ENCODE measurements around the gene CYB561D1.

- no peak for TF ChIP-seq CHD1 (IDR thresholded peaks at IDR 0.05; ENCODE audit: low read depth, low read length)
- no peak for TF ChIP-seq CHD2 (IDR thresholded peaks at IDR 0.05; ENCODE audit: low read length)
- no peak for TF ChIP-seq HDAC6 (IDR thresholded peaks at IDR 0.05; ENCODE audit: low read depth, low read length)
- TF ChIP-seq CTCF (IDR thresholded peaks at IDR 0.05; ENCODE audit: control extremely low read depth in 1 of 3, insufficient read depth in 1 of 3, low read depth in 1 of 3, low read length in 3 of 3) = no peak
Measured at GRCh38 chr1:109490934-109491302, 3.0 kb upstream of the CYB561D1 start.

Data from H1 (cell line).